ENCODE measurements around the gene PAQR6. TPM values are rescaled to one million over a fixed set of nuclear protein-coding genes. Genes with fewer than 3 reads are reported as not detected.

The PAQR6 gene
- total and polyA plus RNA-seq, 2 of the 8 experiments (the other 6 are each of a cell fraction or from before 2014, with no cell fraction given) = 7.1 to 11.3 TPM

- TF ChIP-seq EP300 (IDR thresholded peaks at IDR 0.05; ENCODE audit: borderline replicate concordance in 1 of 2, low read depth in 2 of 2, low read length in 2 of 2) (no peak), CTCF (IDR thresholded peaks at IDR 0.05; ENCODE audit: control extremely low read depth in 1 of 3, insufficient read depth in 1 of 3, low read depth in 1 of 3, low read length in 3 of 3) (no peak), TCF12 (IDR thresholded peaks at IDR 0.05; ENCODE audit: low read depth, low read length) (no peak), KDM1A (IDR thresholded peaks at IDR 0.05; ENCODE audit: borderline replicate concordance, low read length) (no peak), EGR1 (IDR thresholded peaks at IDR 0.05; ENCODE audit: borderline replicate concordance, low read depth, low read length) (no peak), RFX5 (IDR thresholded peaks at IDR 0.05; ENCODE audit: borderline replicate concordance, low read depth, low read length) (no peak), HDAC2 (IDR thresholded peaks at IDR 0.05; ENCODE audit: borderline replicate concordance in 1 of 2, low read depth in 2 of 2, low read length in 2 of 2) (no peak), RBBP5 (IDR thresholded peaks at IDR 0.05; ENCODE audit: borderline replicate concordance, low read depth, low read length) (no peak)
Observed at GRCh38 chr1:156228501-156228900, 19.4 kb downstream of the PAQR6 start (continued).
